AG09309 (cell line): Measurements from ENCODE around the gene PVR.

Experiments used
- DNase-seq: peaks from one replicate; pipeline ENCODE4 v3.0.0-alpha.2; 2010; ENCODE audit warnings: low read depth
- H3K4me3 ChIP-seq: 2 replicates; pipeline ENCODE4 v1.5.1; 2011; ENCODE audit warnings: mild to moderate bottlenecking, low read depth, low read length, moderate library complexity; ENCODE audit not compliant: control insufficient read depth
- CTCF ChIP-seq: IDR thresholded peaks from 2 replicates; pipeline ENCODE4 v1.5.1; 2011; ENCODE audit warnings: mild to moderate bottlenecking, low read depth, low read length, inconsistent platforms; ENCODE audit not compliant: insufficient read depth, control insufficient read depth; ENCODE audit errors: missing control alignments

Gene PVR

GRCh38 chr19:44643605-44644401 lies at the start of gene PVR:
Gene PVR, plus strand, starts transcription at chr19:44643910. Its CDS starts 187 bp downstream, at chr19:44644097.
- no peak for TF ChIP-seq CTCF
- DNase-seq, result no peak
- peak within 1 kb of the TSS; percentile 69 for H3K4me3 ChIP-seq

GRCh38 chr19:44596428-44597130 lies 47.1 kb upstream of the PVR start:
- no peak for DNase-seq
- H3K4me3 ChIP-seq, result no peak overlapping the region
- TF ChIP-seq CTCF, result no peak

GRCh38 chr19:44597131-44597491 lies 46.6 kb upstream of the PVR start:
- TF ChIP-seq CTCF, result no peak
- H3K4me3 ChIP-seq, result no peak overlapping the region
- DNase-seq, result no peak

- DNase-seq, result no peak
- no peak for TF ChIP-seq CTCF
- no peak overlapping the region for H3K4me3 ChIP-seq
These were observed 45.4 kb upstream of the PVR start for GRCh38 chr19:44598355-44598754.

- no peak overlapping the region for H3K4me3 ChIP-seq
- no peak for TF ChIP-seq CTCF
- no peak for DNase-seq
These were observed 44.8 kb upstream of the PVR start for GRCh38 chr19:44598880-44599279.

- no peak for DNase-seq
- H3K4me3 ChIP-seq, result no peak overlapping the region
- TF ChIP-seq CTCF, result no peak
These were observed 43.2 kb upstream of the PVR start for GRCh38 chr19:44600466-44600865.

- DNase-seq, result no peak
- no peak overlapping the region for H3K4me3 ChIP-seq
- TF ChIP-seq CTCF, result no peak
These were observed 41.6 kb upstream of the PVR start for GRCh38 chr19:44602081-44602480.
